ENCODE results near the gene ITPA.
A peak's percentile ranks its signal among the peaks of the same experiment; 100 is the strongest.

Gene ITPA

DNA sequence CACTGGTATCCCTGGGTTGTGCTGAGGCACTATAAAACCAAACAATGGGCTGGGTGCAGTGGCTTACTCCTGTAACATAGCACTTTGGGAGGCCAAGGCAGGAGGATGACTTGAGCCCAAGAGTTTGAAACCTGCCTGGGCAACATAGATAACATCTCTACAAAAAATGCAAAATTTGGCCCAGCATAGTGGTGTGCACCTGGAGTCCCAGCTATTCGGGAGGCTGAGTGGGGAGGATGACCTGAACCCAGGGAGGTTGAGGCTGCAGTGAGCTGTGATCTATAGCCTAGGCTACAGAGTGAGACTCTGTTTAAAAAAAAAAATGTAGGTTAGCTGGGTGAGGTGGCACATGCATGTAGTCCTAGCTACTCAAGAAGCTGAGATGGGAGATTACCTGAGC is 37.4 kb downstream of the ITPA start:
- DNase-seq (ENCODE audit: low spot score): no peak

DNA sequence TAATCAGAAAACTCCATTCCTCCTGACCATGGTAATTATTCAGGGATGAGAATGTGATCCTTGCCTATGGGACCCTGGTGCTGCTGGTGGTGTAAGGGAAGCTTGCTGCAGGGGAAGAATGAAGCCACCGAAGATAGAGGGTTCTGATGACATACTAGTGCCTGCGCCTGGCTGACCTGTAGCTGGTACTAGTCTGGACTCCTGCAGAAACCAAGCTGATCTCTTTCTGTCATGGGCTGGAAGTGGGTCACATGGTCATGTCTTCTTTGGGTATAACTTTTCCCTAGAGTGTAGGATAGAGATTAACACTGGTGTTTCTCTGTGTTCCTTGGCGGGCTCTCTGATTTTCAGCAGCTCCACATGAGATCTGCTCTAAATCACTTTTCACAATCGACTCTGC is 38.3 kb downstream of the ITPA start:
- no peak for DNase-seq (ENCODE audit: low spot score)

DNA sequence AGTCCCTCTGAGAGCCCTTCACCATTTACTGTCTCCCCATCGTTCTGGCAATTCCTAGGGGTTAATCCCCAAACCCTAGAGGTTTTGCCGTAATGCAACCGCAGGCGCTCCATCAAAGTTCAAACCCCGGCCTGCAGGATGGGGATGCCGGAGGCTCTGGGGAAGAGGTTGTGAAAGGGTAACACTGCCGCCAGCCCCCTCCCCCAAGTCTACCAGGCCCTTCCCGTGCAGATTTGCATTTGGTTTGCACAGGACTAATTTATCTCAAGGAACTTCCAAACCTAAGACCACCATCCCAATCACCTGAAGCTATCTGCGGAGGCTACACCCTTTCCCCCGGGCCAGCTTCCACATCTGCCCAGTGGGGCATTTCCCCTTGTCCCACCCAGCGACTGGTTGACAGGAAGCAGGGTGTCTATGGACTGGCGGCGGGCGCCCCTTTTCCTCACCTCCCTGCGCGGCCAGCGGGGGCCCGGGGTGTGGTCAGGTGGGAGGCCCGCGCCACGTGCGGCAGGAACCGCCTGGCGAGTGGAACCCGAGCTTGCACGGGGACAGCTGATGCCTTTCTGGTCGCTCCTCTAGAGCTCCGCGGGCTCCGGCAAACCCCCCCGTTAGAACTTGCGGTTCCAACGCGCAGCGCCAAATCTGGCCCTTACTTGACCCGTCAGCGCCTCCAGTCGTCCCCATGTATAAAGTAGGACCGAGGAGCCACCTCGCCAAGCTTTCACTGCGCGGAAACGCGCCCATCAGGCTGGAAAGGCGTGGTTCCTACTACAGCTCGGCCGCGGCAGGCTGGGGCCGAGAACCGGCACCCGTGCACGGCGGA is 39.1 kb downstream of the ITPA start:
- no peak for DNase-seq (ENCODE audit: low spot score)

DNA sequence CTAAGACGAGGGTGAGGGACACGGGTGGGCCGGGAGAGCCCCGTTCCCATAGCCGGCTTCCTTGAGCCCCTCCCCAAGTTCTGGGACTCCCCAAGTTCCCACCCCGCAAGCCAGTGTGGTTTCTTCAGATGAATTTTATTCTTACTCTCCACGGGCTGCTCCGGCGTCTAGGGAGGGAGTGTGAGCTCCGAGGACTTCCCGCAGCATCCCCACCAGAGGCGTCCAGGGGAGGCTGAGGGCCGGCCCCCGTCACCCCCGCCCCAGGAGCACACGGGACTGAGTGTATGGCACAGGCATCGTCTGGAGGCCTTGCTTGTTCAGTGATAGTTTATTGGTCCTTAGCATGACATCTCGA is 39.7 kb downstream of the ITPA start:
- DNase-seq (ENCODE audit: low spot score): no peak

DNA sequence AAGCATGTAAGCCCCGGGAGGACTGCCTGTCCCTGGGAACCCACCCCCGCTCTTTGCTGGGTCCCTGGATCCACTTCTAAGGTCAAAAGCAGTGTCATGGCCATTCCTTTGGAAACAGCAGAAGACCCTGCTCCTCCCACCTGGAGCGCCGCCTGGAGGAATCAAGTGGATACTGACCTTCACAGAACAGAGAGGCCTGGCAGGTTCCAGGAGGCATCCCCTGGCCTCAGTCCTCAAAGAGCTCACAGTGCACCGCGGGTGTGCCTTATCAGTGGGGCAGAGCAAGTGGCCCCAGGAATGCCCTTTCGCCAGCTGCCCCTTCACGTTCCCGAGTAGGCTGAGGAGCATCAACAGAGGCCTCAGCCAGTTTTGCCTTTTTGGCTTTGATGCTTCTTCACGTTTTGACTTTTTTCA is 40.8 kb downstream of the ITPA start:
- DNase-seq (ENCODE audit: low spot score): peak; percentile 98

DNA sequence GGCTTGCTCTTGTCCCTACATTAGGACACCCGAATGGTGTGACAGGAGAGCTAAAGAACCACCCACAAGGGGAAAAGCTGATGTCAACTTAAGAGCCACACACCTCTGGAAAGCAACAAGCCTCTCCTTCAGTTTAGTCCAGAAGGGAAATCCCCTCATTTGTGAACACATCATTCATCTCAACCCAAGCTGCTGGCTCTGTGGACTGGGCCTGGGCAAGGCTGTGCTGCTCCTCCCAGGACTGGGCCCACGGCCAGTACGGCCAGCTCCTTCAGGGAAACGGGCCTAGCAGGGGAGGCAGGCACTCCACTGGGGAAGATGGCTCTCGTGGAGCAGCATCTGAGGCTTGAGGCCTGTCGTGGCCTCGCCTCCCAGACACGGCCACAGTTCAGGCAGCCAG is 42.5 kb downstream of the ITPA start:
- DNase-seq (ENCODE audit: low spot score): no peak

DNA sequence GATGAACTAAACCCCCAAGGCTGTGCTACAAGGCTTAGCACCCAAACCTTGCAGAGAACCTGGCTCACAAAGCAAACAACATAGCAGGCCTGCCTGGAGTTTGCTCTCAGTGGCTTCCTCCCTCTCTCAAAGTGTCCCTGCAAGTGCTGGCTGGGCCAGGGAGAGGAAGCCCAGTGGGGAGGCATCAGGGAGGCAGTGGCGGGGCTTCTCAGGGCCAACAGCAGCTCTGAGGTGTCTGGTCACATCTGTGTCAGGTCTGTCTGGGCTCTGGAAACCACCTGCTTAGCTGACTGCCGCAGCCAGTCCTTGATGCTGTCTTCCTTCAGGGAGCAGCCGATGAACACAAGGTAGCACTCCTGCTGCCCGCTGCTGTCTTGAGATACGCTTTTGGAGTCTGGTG is 46.4 kb downstream of the ITPA start:
- DNase-seq (ENCODE audit: low spot score): no peak

DNA sequence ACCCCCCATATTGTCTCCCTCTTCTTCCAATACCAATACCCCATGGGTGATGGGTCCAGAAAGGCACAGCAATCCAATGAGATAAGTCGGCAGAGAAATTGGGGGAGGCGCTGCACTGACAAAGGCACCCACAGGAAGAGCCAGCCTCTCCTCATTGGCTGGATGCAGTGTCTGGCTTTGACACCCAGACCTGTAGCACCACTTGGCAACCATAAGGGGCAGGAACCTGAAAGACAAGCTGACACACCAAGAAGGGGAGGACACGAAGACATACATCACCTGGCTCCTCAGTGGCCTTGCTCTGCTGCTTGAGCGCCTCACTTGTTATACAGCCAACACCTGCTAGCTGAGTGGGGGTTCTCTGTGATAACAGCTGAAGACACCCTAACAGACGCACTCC is 49.1 kb downstream of the ITPA start:
- no peak for DNase-seq (ENCODE audit: low spot score)

DNA sequence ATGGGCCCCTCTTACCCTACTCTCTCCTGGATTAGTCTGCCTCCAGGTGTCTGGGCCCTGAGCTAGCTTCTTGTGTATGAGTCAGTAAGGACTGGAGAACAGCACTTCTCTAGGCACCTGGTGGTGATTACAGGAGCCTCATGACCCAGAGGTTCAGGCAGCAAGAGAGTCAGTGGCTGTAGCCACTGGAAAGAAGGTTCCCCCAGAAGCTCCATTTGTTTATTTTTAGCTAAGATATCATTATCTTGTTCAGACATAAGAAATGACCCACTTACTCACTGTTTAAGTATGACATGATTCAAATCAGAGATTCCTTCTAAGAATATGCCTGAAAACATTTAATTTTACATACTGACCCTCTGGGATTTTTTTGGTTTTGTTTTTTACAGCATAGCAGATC is 53.3 kb downstream of the ITPA start:
- DNase-seq (ENCODE audit: low spot score): no peak

DNA sequence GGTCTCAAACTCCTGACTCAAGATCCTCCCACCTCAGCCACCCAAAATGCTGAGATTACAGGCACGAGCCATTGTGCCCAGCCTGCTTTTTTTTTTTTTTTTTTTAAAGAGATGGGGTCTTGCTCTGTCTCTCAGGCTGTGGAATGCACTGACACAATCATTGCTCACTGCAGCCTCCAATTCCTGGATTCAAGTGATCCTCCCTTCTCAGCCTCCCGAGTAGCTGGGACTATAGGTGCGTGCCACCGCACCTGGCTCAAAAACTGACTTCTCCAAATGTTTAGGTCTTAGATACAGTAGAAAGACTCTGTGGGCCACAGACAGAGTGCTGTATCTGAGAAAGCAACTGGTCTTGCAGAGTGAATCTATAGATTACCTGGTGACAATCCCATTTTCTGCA is 60.8 kb downstream of the ITPA start:
- DNase-seq (ENCODE audit: low spot score): no peak

DNA sequence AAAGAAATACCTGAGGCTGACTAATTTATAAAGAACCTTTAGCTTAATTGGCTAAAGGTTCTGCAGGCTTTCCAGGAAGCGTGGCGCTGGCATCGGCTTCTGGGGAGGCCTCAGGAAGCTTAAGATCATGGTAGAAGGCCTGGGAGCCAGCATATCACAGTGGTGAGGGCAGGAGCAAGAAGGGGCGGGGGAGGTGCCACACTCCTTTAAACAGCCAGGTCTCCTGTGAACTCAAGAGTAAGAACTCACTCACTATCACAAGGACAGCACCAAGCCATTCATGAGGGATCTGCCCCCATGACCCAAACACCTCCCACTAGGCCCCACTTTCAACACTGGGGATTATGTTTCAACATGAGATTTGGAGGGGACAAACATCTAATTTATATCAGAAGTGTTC is 64.1 kb downstream of the ITPA start:
- no peak for DNase-seq (ENCODE audit: low spot score)
